Neural cell (in vitro differentiated cells): ENCODE measurements around the gene ATP1A2. TPM values are rescaled to one million over a fixed set of nuclear protein-coding genes. Genes with fewer than 3 reads are reported as not detected.

Experiments
- H2AFZ ChIP-seq: fragments of 200-600, 300-800 bp; sonication (generic), shearing (Covaris generic); 2 replicates; pipeline ENCODE4 v1.6.0; 2014; ENCODE audit warnings: low read depth, mild to moderate bottlenecking, antibody characterized with exemption, low read length, moderate library complexity
- H3F3A ChIP-seq: fragments of 200-600 bp; shearing (Covaris generic); 2 replicates; pipeline ENCODE4 v1.6.1; 2016; ENCODE audit warnings: mild to moderate bottlenecking, moderate library complexity, mixed read lengths, antibody characterized with exemption, low read length; ENCODE audit not compliant: insufficient read depth, poor library complexity, severe bottlenecking
- H3K27ac ChIP-seq: fragments of 200-600, 300-800 bp; sonication (generic), shearing (Covaris generic); 2 replicates; pipeline ENCODE4 v1.5.1; 2014; ENCODE audit warnings: mild to moderate bottlenecking, low read length, moderate library complexity
- H3K27me3 ChIP-seq: fragments of 300-800, 200-600 bp; sonication (generic), shearing (Covaris generic); 2 replicates; pipeline ENCODE4 v1.6.0; 2014; ENCODE audit warnings: mild to moderate bottlenecking, low read depth, low read length, moderate library complexity; ENCODE audit not compliant: insufficient read depth
- H3K36me3 ChIP-seq: fragments of 300-800, 200-600 bp; sonication (generic), shearing (Covaris generic); 2 replicates; pipeline ENCODE4 v1.5.1; 2014; ENCODE audit warnings: mild to moderate bottlenecking, antibody characterized with exemption, low read length, moderate library complexity; ENCODE audit not compliant: insufficient read depth
- H3K4me2 ChIP-seq: fragments of 300-800, 200-600 bp; sonication (generic), shearing (Covaris generic); 2 replicates; pipeline ENCODE4 v1.6.0; 2014; ENCODE audit warnings: mild to moderate bottlenecking, low read length
- H3K4me3 ChIP-seq: fragments of 300-800, 200-600 bp; sonication (generic), shearing (Covaris generic); 2 replicates; pipeline ENCODE4 v1.5.1; 2014; ENCODE audit warnings: mild to moderate bottlenecking, low read length, moderate library complexity
- H3K79me2 ChIP-seq: fragments of 200-600 bp; shearing (Covaris generic); replicated peaks from 2 replicates; pipeline ENCODE4 v1.6.0; 2014; ENCODE audit warnings: mild to moderate bottlenecking, low read length, moderate library complexity; ENCODE audit not compliant: insufficient read depth
- H3K9ac ChIP-seq: fragments of 300-800, 200-600 bp; sonication (generic), shearing (Covaris generic); 2 replicates; pipeline ENCODE4 v1.6.1; 2016; ENCODE audit warnings: mild to moderate bottlenecking, low read length, mixed read lengths
- H3K9me2 ChIP-seq: fragments of 200-600 bp; shearing (Covaris generic); 2 replicates; pipeline ENCODE4 v1.6.1; 2016; ENCODE audit warnings: mild to moderate bottlenecking, low read length, mixed read lengths; ENCODE audit not compliant: insufficient read depth
- H3K9me3 ChIP-seq: fragments of 200-600, 300-800 bp; sonication (generic), shearing (Covaris generic); 2 replicates; pipeline ENCODE4 v1.6.1; 2016; ENCODE audit warnings: mild to moderate bottlenecking, mixed run types, low read length, moderate library complexity, mixed read lengths
- H4K20me1 ChIP-seq: fragments of 200-600 bp; shearing (Covaris generic); 2 replicates; pipeline ENCODE4 v1.6.1; 2016; ENCODE audit warnings: mild to moderate bottlenecking, mixed run types; ENCODE audit not compliant: insufficient read depth
- CTCF ChIP-seq: fragments of 450-650 bp; IDR thresholded peaks from 2 replicates; pipeline ENCODE4 v1.5.1; 2014; ENCODE audit warnings: antibody characterized with exemption, mild to moderate bottlenecking, moderate library complexity; ENCODE audit not compliant: poor library complexity, severe bottlenecking
- EP300 ChIP-seq: fragments of 450-650 bp; conservative IDR thresholded peaks from 2 replicates; pipeline ENCODE4 v1.6.1; 2014; ENCODE audit warnings: antibody characterized with exemption, mild to moderate bottlenecking, moderate library complexity; ENCODE audit not compliant: poor library complexity, severe bottlenecking
- EZH2 ChIP-seq: fragments of 200-600, 300-800 bp; shearing (Covaris generic), sonication (generic); IDR thresholded peaks from 2 replicates; pipeline ENCODE4 v1.6.1; 2014; ENCODE audit warnings: antibody characterized with exemption, low read length, borderline replicate concordance, mild to moderate bottlenecking; ENCODE audit not compliant: insufficient read depth, poor library complexity, severe bottlenecking
- MXI1 ChIP-seq: fragments of 450-650 bp; conservative IDR thresholded peaks from 2 replicates; pipeline ENCODE4 v1.6.1; 2014; ENCODE audit warnings: antibody characterized with exemption, mild to moderate bottlenecking; ENCODE audit not compliant: poor library complexity, severe bottlenecking
- POLR2AphosphoS5 ChIP-seq: IDR thresholded peaks from 2 replicates; pipeline ENCODE4 v1.6.1; 2012
- RAD21 ChIP-seq: fragments of 450-650 bp; conservative IDR thresholded peaks from 2 replicates; pipeline ENCODE4 v1.6.1; 2014; ENCODE audit warnings: antibody characterized with exemption, mild to moderate bottlenecking, moderate library complexity
- REST ChIP-seq: IDR thresholded peaks from 2 replicates; pipeline ENCODE4 v1.6.1; 2012; ENCODE audit warnings: borderline replicate concordance
- SMC3 ChIP-seq: fragments of 450-650 bp; conservative IDR thresholded peaks from 2 replicates; pipeline ENCODE4 v1.6.1; 2014; ENCODE audit warnings: antibody characterized with exemption, mild to moderate bottlenecking, moderate library complexity; ENCODE audit not compliant: poor library complexity
- TAF1 ChIP-seq: IDR thresholded peaks from 2 replicates; pipeline ENCODE4 v1.6.1; 2012; ENCODE audit warnings: low read depth
- polyA plus RNA-seq: library from polyadenylated mRNA; depleted of rRNA; stranded (reverse); fragments of >200 nt; gene quantifications from 2 replicates; pipeline ENCODE4 v1.2.3, GENCODE V29; 2014

ATP1A2 gene
- polyA plus RNA-seq, 1 donor from 2014 or later = 0.12 TPM

- Histone ChIP-seq H3F3A (no peaks in the 10 kb centered on the region), H3K9me3 (no peaks in the 10 kb centered on the region)
These were observed 70.7 kb downstream of the ATP1A2 start for GRCh38 chr1:160186246-160186645.

GRCh38 chr1:160186729-160187128 lies 71.2 kb downstream of the ATP1A2 start:
- Histone ChIP-seq H3K9ac (no peak overlapping the region), H3K27ac (no peak overlapping the region), H3K4me2 (no peak overlapping the region), H3K27me3 (no peaks in the 10 kb centered on the region), H2AFZ (no peak overlapping the region), H3K9me3 (no peaks in the 10 kb centered on the region), H3F3A (no peaks in the 10 kb centered on the region), H3K4me3 (no peak overlapping the region), H3K9me2 (no peaks in the 10 kb centered on the region), H3K36me3 (no peaks in the 10 kb centered on the region), H4K20me1 (no peaks in the 10 kb centered on the region), H3K79me2 (no peaks in the 10 kb centered on the region)
- TF ChIP-seq EP300 (no peak), MXI1 (no peak)

More at GRCh38 chr1:160186246-160186645, 70.7 kb downstream of the ATP1A2 start:
- Histone ChIP-seq H3K4me3 (no peak overlapping the region), H3K36me3 (no peaks in the 10 kb centered on the region), H3K9me2 (no peaks in the 10 kb centered on the region), H3K4me2 (no peak overlapping the region), H3K9ac (no peak overlapping the region), H3K27me3 (no peaks in the 10 kb centered on the region), H4K20me1 (no peaks in the 10 kb centered on the region), H3K79me2 (no peaks in the 10 kb centered on the region), H3K27ac (no peak overlapping the region), H2AFZ (no peak overlapping the region)
- TF ChIP-seq EZH2 (no peak), TAF1 (no peak), EP300 (no peak), POLR2AphosphoS5 (no peak), CTCF (no peak), SMC3 (no peak)

GRCh38 chr1:160187407-160187806 lies 71.8 kb downstream of the ATP1A2 start:
- Histone ChIP-seq H2AFZ (no peak overlapping the region), H3K27me3 (no peaks in the 10 kb centered on the region)

More at GRCh38 chr1:160187407-160187806, 71.8 kb downstream of the ATP1A2 start:
- TF ChIP-seq TAF1 = no peak
- no peak for TF ChIP-seq EZH2
- no peak for TF ChIP-seq POLR2AphosphoS5
- no peak for TF ChIP-seq CTCF
- TF ChIP-seq RAD21 = no peak
- TF ChIP-seq SMC3 = no peak
- TF ChIP-seq MXI1 = no peak
- no peak for TF ChIP-seq REST
- TF ChIP-seq EP300 = no peak
- Histone ChIP-seq H3K9ac (no peak overlapping the region), H3K9me3 (no peaks in the 10 kb centered on the region), H3K4me3 (no peak overlapping the region), H3K27ac (no peak overlapping the region), H3F3A (no peaks in the 10 kb centered on the region), H4K20me1 (no peaks in the 10 kb centered on the region), H3K36me3 (no peaks in the 10 kb centered on the region), H3K4me2 (no peak overlapping the region), H3K79me2 (no peaks in the 10 kb centered on the region), H3K9me2 (no peaks in the 10 kb centered on the region)
